HuH-7 (cell line): Measurements from ENCODE around the gene CLIC6.
"Not testable (repeated sequence)": the region's sequence is repeated elsewhere in the genome, so short reads cannot be mapped to it uniquely, and the experiment has no call there.

Source experiments
- DNase-seq: peaks from one replicate; pipeline ENCODE4 v3.0.0; 2011; ENCODE audit warnings: low spot score

CLIC6 gene

GRCh38 chr21:34693192-34693810 lies 24.5 kb downstream of the CLIC6 start:
- DNase-seq, result peak; percentile 55

GRCh38 chr21:34695434-34695833 lies 26.6 kb downstream of the CLIC6 start:
- DNase-seq, result no peak

GRCh38 chr21:34696121-34696520 lies 27.3 kb downstream of the CLIC6 start:
- no peak for DNase-seq

GRCh38 chr21:34697826-34698225 lies 29.0 kb downstream of the CLIC6 start:
- DNase-seq, result no peak

- no peak for DNase-seq
Observed at GRCh38 chr21:34698270-34699015, 29.6 kb downstream of the CLIC6 start.

GRCh38 chr21:34700605-34701004 lies 31.8 kb downstream of the CLIC6 start:
- no peak for DNase-seq

- no peak for DNase-seq
Observed at GRCh38 chr21:34701726-34702125, 32.9 kb downstream of the CLIC6 start.

- no peak for DNase-seq
Observed at GRCh38 chr21:34702341-34703170, 33.8 kb downstream of the CLIC6 start.

GRCh38 chr21:34703571-34703970 lies 34.8 kb downstream of the CLIC6 start:
- no peak for DNase-seq

GRCh38 chr21:34704119-34704518 lies 35.3 kb downstream of the CLIC6 start:
- DNase-seq, result no peak

GRCh38 chr21:34705011-34705410 lies 36.2 kb downstream of the CLIC6 start:
- DNase-seq, result no peak

- DNase-seq, result no peak
Observed at GRCh38 chr21:34706337-34706736, 37.5 kb downstream of the CLIC6 start.

- no peak for DNase-seq
Observed at GRCh38 chr21:34707876-34708325, 39.1 kb downstream of the CLIC6 start.

GRCh38 chr21:34713621-34714020 lies 44.8 kb downstream of the CLIC6 start:
- DNase-seq, result no peak

GRCh38 chr21:34715518-34715917 lies 46.7 kb downstream of the CLIC6 start:
- no peak for DNase-seq

- no peak for DNase-seq
Observed at GRCh38 chr21:34715985-34716596, 47.3 kb downstream of the CLIC6 start.

GRCh38 chr21:34718529-34718928 lies 49.7 kb downstream of the CLIC6 start:
- not testable (repeated sequence) for DNase-seq

GRCh38 chr21:34722684-34723300 lies 54.0 kb downstream of the CLIC6 start:
- DNase-seq, result peak; percentile 48

- no peak for DNase-seq
Observed at GRCh38 chr21:34724131-34724856, 55.5 kb downstream of the CLIC6 start.

GRCh38 chr21:34724857-34725195 lies 56.0 kb downstream of the CLIC6 start:
- DNase-seq, result no peak

- no peak for DNase-seq
Observed at GRCh38 chr21:34726627-34727337, 58.0 kb downstream of the CLIC6 start.
